H1 (cell line): ENCODE measurements around the gene TOP2A. TPM values are rescaled to one million over a fixed set of nuclear protein-coding genes. Genes with fewer than 3 reads are reported as not detected.

ENCODE experiments used
- CTCF ChIA-PET: fragments of 300-600 bp; sonication (Branson Sonifier 250); formaldehyde crosslinking; loops from one replicate; lab custom pipeline; 2021; ENCODE audit not compliant: partially characterized antibody; lab: Charles Lee
- POLR2A ChIA-PET: fragments of 300-600 bp; sonication (Branson Sonifier 250); formaldehyde crosslinking; loops from one replicate; lab custom pipeline; 2021; ENCODE audit warnings: inconsistent platforms; ENCODE audit not compliant: partially characterized antibody; lab: Charles Lee
- DNase-seq, 2 experiments: peaks; one replicate each; pipeline versions ENCODE4 v3.0.0 to v3.0.0-alpha.2; 2010 to 2022; ENCODE audit warnings: low spot score in 2 of 2, low read depth in 1 of 2, mixed read lengths in 1 of 2
- FAIRE-seq: peaks from 2 replicates; lab custom pipeline; 2011; peaks lifted over from hg19 to GRCh38; lab: Jason Lieb, UNC
- H2AFZ ChIP-seq: 2 replicates; pipeline ENCODE4 v1.8.1; 2012; ENCODE audit warnings: low read length, inconsistent platforms
- H2AK5ac ChIP-seq: 2 replicates; pipeline ENCODE4 v1.6.1; 2013; ENCODE audit warnings: low read depth, low read length
- H2BK120ac ChIP-seq: replicated peaks from 2 replicates; pipeline ENCODE3; 2013; ENCODE audit warnings: low read depth, low read length, inconsistent platforms
- H2BK12ac ChIP-seq: 2 replicates; pipeline ENCODE4 v1.6.1; 2013; ENCODE audit warnings: low read depth, low read length
- H2BK15ac ChIP-seq: 2 replicates; pipeline ENCODE4 v1.6.1; 2013; ENCODE audit warnings: low read length
- H2BK20ac ChIP-seq: 2 replicates; pipeline ENCODE4 v1.6.1; 2013; ENCODE audit warnings: low read length
- H2BK5ac ChIP-seq: 2 replicates; pipeline ENCODE4 v1.6.1; 2013; ENCODE audit warnings: low read depth, low read length
- H3K14ac ChIP-seq: 2 replicates; pipeline ENCODE4 v1.6.1; 2013; ENCODE audit warnings: inconsistent platforms; ENCODE audit not compliant: insufficient read length
- H3K18ac ChIP-seq: 2 replicates; pipeline ENCODE4 v1.6.1; 2013; ENCODE audit warnings: low read length; ENCODE audit errors: extremely low read depth
- H3K23ac ChIP-seq: 2 replicates; pipeline ENCODE4 v1.6.1; 2013; ENCODE audit warnings: inconsistent platforms; ENCODE audit not compliant: insufficient read length
- H3K23me2 ChIP-seq: 2 replicates; pipeline ENCODE4 v1.6.1; 2013; ENCODE audit warnings: low read depth, low read length
- H3K27ac ChIP-seq: 2 replicates; pipeline ENCODE4 v1.6.1; 2011; ENCODE audit warnings: low read depth, low read length, inconsistent platforms
- H3K27me3 ChIP-seq, 4 experiments: replicated peaks in 1 of 4; 1 replicate in 1 of 4; 2 replicates in 3 of 4; pipeline versions ENCODE4 v1.6.1 to v1.8.1; 2011 to 2013; ENCODE audit warnings: low read length in 3 of 4, mild to moderate bottlenecking in 3 of 4, inconsistent platforms in 2 of 4, mixed read lengths in 2 of 4, moderate library complexity in 1 of 4; ENCODE audit not compliant: control insufficient read depth in 3 of 4, insufficient read depth in 3 of 4; ENCODE audit errors: extremely low read depth in 1 of 4
- H3K36me3 ChIP-seq, 4 experiments: 2 replicates each; pipeline versions ENCODE4 v1.6.1 to v1.8.1; 2011 to 2013; ENCODE audit warnings: mild to moderate bottlenecking in 4 of 4, low read length in 3 of 4, moderate library complexity in 2 of 4, control low read depth in 1 of 4, inconsistent platforms in 1 of 4; ENCODE audit not compliant: insufficient read depth in 4 of 4, control insufficient read depth in 2 of 4
- H3K4ac ChIP-seq: replicated peaks from 2 replicates; pipeline ENCODE3; 2013; ENCODE audit warnings: low read length, low read depth, mixed read lengths, inconsistent platforms; ENCODE audit not compliant: insufficient read length
- H3K4me1 ChIP-seq, 4 experiments: replicated peaks in 1 of 4; 1 replicate in 1 of 4; 2 replicates in 3 of 4; pipeline versions ENCODE4 v1.6.1 to v1.8.1; 2011 to 2013; ENCODE audit warnings: low read length in 3 of 4, inconsistent platforms in 2 of 4, mixed read lengths in 1 of 4; ENCODE audit not compliant: insufficient read depth in 4 of 4, control insufficient read depth in 3 of 4
- H3K4me2 ChIP-seq, 2 experiments: 2 replicates each; pipeline versions ENCODE4 v1.6.1 to v1.8.1; 2011 to 2013; ENCODE audit warnings: low read depth in 2 of 2, low read length in 2 of 2, control low read depth in 1 of 2, inconsistent platforms in 1 of 2, mild to moderate bottlenecking in 1 of 2; ENCODE audit not compliant: insufficient read depth in 1 of 2
- H3K4me3 ChIP-seq, 4 experiments: fragments of 200-600, 300-600 bp in 1 of 4; sonication (generic), shearing (Covaris generic), sonication (Bioruptor Twin) in 1 of 4; 2 replicates each; pipeline versions ENCODE4 v1.5.1 to v1.8.1; 2011 to 2016; ENCODE audit warnings: low read length in 4 of 4, low read depth in 3 of 4, control low read depth in 2 of 4, inconsistent platforms in 2 of 4, mild to moderate bottlenecking in 2 of 4, mixed read lengths in 1 of 4, moderate library complexity in 1 of 4; ENCODE audit not compliant: insufficient read depth in 2 of 4; ENCODE audit errors: extremely low read depth in 1 of 4
- H3K56ac ChIP-seq: replicated peaks from 2 replicates; pipeline ENCODE3; 2013; ENCODE audit warnings: low read depth, mild to moderate bottlenecking, mixed read lengths, low read length, inconsistent platforms; ENCODE audit not compliant: insufficient read length
- H3K79me1 ChIP-seq: 2 replicates; pipeline ENCODE4 v1.6.1; 2013; ENCODE audit warnings: low read depth, low read length, control low read depth
- H3K79me2 ChIP-seq, 2 experiments: 2 replicates each; pipeline versions ENCODE4 v1.6.1 to v1.8.1; 2012 to 2013; ENCODE audit warnings: low read length in 2 of 2, mild to moderate bottlenecking in 2 of 2, inconsistent platforms in 1 of 2; ENCODE audit not compliant: insufficient read depth in 2 of 2, control insufficient read depth in 1 of 2
- H3K9ac ChIP-seq, 4 experiments: replicated peaks in 1 of 4; 1 replicate in 1 of 4; 2 replicates in 3 of 4; pipeline versions ENCODE4 v1.6.1 to v1.8.1; 2011 to 2013; ENCODE audit warnings: low read depth in 3 of 4, low read length in 3 of 4, control low read depth in 2 of 4, mild to moderate bottlenecking in 2 of 4, moderate library complexity in 2 of 4, inconsistent platforms in 1 of 4; ENCODE audit errors: extremely low read depth in 1 of 4
- H3K9me3 ChIP-seq, 2 experiments: 2 replicates each; pipeline versions ENCODE4 v1.6.1 to v1.8.1; 2012 to 2013; ENCODE audit warnings: mild to moderate bottlenecking in 2 of 2, moderate library complexity in 2 of 2, control low read depth in 1 of 2, inconsistent platforms in 1 of 2, low read depth in 1 of 2, low read length in 1 of 2, mixed read lengths in 1 of 2; ENCODE audit not compliant: insufficient read depth in 2 of 2
- H4K20me1 ChIP-seq, 2 experiments: replicated peaks in 1 of 2; 2 replicates each; pipeline versions ENCODE3 to v1.8.1; 2011 to 2013; ENCODE audit warnings: inconsistent platforms in 2 of 2, low read length in 2 of 2, mild to moderate bottlenecking in 1 of 2; ENCODE audit not compliant: insufficient read depth in 2 of 2, control insufficient read depth in 1 of 2
- H4K5ac ChIP-seq: 2 replicates; pipeline ENCODE4 v1.6.1; 2013; ENCODE audit warnings: low read length, low read depth, mixed read lengths, inconsistent platforms; ENCODE audit not compliant: insufficient read length
- H4K8ac ChIP-seq: 2 replicates; pipeline ENCODE4 v1.8.0; 2013; ENCODE audit warnings: mild to moderate bottlenecking, moderate library complexity, low read length, inconsistent platforms; ENCODE audit not compliant: insufficient read depth; ENCODE audit errors: extremely low read depth
- H4K91ac ChIP-seq: replicated peaks from 2 replicates; pipeline ENCODE3; 2013; ENCODE audit warnings: low read length, mixed read lengths, inconsistent platforms; ENCODE audit not compliant: insufficient read length
- CTCF ChIP-seq, 3 experiments: IDR thresholded peaks; 1 replicate in 2 of 3; 2 replicates in 1 of 3; pipeline versions ENCODE4 v1.5.1 to v1.6.1; 2011; ENCODE audit warnings: low read length in 3 of 3, mild to moderate bottlenecking in 3 of 3, inconsistent platforms in 2 of 3, low read depth in 1 of 3, moderate library complexity in 1 of 3; ENCODE audit not compliant: insufficient read depth in 1 of 3; ENCODE audit errors: control extremely low read depth in 1 of 3
- NANOG ChIP-seq: IDR thresholded peaks from 2 replicates; pipeline ENCODE4 v1.6.1; 2011; ENCODE audit warnings: low read length, low read depth, mild to moderate bottlenecking, inconsistent platforms; ENCODE audit not compliant: insufficient read depth, poor library complexity, severe bottlenecking
- SP4 ChIP-seq: IDR thresholded peaks from 2 replicates; pipeline ENCODE4 v1.6.1; 2012; ENCODE audit warnings: low read length, inconsistent platforms
- TAF1 ChIP-seq: IDR thresholded peaks from 2 replicates; pipeline ENCODE4 v1.6.1; 2011; ENCODE audit warnings: mild to moderate bottlenecking, low read depth, low read length
- WGBS, 2 experiments: shearing (Covaris generic) in 1 of 2; methylation state at CpG; one replicate each; pipeline versions ENCODE4 v1.1.6 to v1.1.7; 2013 to 2015; ENCODE audit warnings: low lambda C conversion rate in 2 of 2, mixed read lengths in 2 of 2, inconsistent platforms in 1 of 2, low coverage in 1 of 2, missing lambda C conversion rate in 1 of 2; ENCODE audit not compliant: insufficient replicate concordance in 2 of 2, insufficient coverage in 1 of 2, insufficient read length in 1 of 2; ENCODE audit errors: extremely low coverage in 1 of 2, missing lambda C conversion rate in 1 of 2; 5-methylcytosine and 5-hydroxymethylcytosine counted together
- polyA plus RNA-seq, 7 experiments: library from polyadenylated mRNA; depleted of rRNA in 3 of 7; stranded (reverse) in 5 of 7; unstranded in 2 of 7; fragments of >200 nt in 5 of 7; fragments of 200-250 nt in 2 of 7; gene quantifications; 1 replicate in 5 of 7; 2 replicates in 1 of 7; 4 replicates in 1 of 7; pipeline versions ENCODE4 v1.2.1 to v1.2.3, GENCODE V29; 2011 to 2013; ENCODE audit warnings: missing spikeins in 2 of 7, mixed read lengths in 2 of 7
- total RNA-seq: library from RNA; stranded (reverse); fragmentation: NEBNext Ultra II Directional; extraction: Animal tissue kit (Norgen Biotek cat#: 25700); gene quantifications from 2 replicates; pipeline ENCODE4 v1.2.1, GENCODE V29; 2021

Gene TOP2A
- total and polyA plus RNA-seq, 2 of the 8 experiments (the other 6 are each of a cell fraction or from before 2014, with no cell fraction given), result 83.1 to 291 TPM

- TF ChIP-seq TAF1, result no peak
- no peak for TF ChIP-seq NANOG
- TF ChIP-seq SP4, result no peak
- TF ChIP-seq CTCF (IDR thresholded peaks at IDR 0.05; ENCODE audit: control extremely low read depth in 1 of 3, insufficient read depth in 1 of 3, low read depth in 1 of 3, low read length in 3 of 3), result peak in 1 of 3 experiments; percentile 23; a peak in 1 of 4 replicates
- Histone ChIP-seq H4K8ac (no peak overlapping the region), H2AK5ac (no peak overlapping the region), H3K27ac (no peak overlapping the region), H3K4me1 (peaks cover 5 to 27% (median 13%) of the 10 kb centered on the region in 4 experiments), H3K36me3 (no peaks in the 10 kb centered on the region), H3K79me2 (peaks cover 0 to 48% of the 10 kb centered on the region in 2 experiments; a peak in 3 of 4 replicates), H2BK12ac (peak overlapping the region; percentile 87; the same call in 1 of the 2 replicates), H4K5ac (no peak overlapping the region), H2AFZ (no peak overlapping the region), H4K20me1 (peaks cover 2 to 4% of the 10 kb centered on the region in 2 experiments), H3K4me3 (peak overlapping the region in 1 of 4 experiments; percentile 68; a peak in 2 of 8 replicates), H3K23me2 (peaks cover 14% of the 10 kb centered on the region), H3K79me1 (peaks cover 11% of the 10 kb centered on the region), H3K14ac (no peak overlapping the region), H3K4me2 (peak overlapping the region; percentile 87 to 94; a peak in 2 of 4 replicates), H3K27me3 (peaks cover 0 to 4% (median 0%) of the 10 kb centered on the region in 4 experiments; a peak in 3 of 7 replicates), H2BK120ac (no peak overlapping the region), H3K23ac (no peak overlapping the region), H3K4ac (no peak overlapping the region), H4K91ac (no peak overlapping the region), H3K9ac (no peak overlapping the region), H3K9me3 (no peaks in the 10 kb centered on the region), H2BK5ac (no peak overlapping the region), H3K56ac (no peak overlapping the region), H3K18ac (peak overlapping the region; percentile 60; the same call in 1 of the 2 replicates), H2BK15ac (no peak overlapping the region), H2BK20ac (no peak overlapping the region)
- CTCF ChIA-PET, result interaction anchor here (0.6 to 34.1 kb wide), 12 partner anchors 3 to 141 kb away, joined by 3 to 739 read pairs (median 6); partner anchors contain the start of gene IGFBP4
- WGBS, 2 experiments, result 91% methylated on average over 11 of the region's 11 CpGs; no CpG with 5 or more reads in 1 of the 2 experiments
- POLR2A ChIA-PET, result interaction anchor here (0.9 to 3.2 kb wide), 4 partner anchors 14 to 30 kb away, joined by 3 to 20 read pairs (median 4); no protein-coding TSS in a partner anchor
- DNase-seq, result no peak
- no peak for FAIRE-seq
Measured at GRCh38 chr17:40445751-40446468, 28.2 kb upstream of the TOP2A start.
